C4-2B (cell line): ENCODE measurements around the gene GTF3C5.

Experiments used
- ZFX ChIP-seq: fragments of 450-650 bp; IDR thresholded peaks from 2 replicates; pipeline ENCODE4 v1.6.1; 2017
- TF ChIP-seq, protein P1 (sequence below): fragments of 450-650 bp; conservative IDR thresholded peaks from 2 replicates; pipeline ENCODE4 v1.5.1; 2017; ENCODE audit warnings: mild to moderate bottlenecking

DNA sequence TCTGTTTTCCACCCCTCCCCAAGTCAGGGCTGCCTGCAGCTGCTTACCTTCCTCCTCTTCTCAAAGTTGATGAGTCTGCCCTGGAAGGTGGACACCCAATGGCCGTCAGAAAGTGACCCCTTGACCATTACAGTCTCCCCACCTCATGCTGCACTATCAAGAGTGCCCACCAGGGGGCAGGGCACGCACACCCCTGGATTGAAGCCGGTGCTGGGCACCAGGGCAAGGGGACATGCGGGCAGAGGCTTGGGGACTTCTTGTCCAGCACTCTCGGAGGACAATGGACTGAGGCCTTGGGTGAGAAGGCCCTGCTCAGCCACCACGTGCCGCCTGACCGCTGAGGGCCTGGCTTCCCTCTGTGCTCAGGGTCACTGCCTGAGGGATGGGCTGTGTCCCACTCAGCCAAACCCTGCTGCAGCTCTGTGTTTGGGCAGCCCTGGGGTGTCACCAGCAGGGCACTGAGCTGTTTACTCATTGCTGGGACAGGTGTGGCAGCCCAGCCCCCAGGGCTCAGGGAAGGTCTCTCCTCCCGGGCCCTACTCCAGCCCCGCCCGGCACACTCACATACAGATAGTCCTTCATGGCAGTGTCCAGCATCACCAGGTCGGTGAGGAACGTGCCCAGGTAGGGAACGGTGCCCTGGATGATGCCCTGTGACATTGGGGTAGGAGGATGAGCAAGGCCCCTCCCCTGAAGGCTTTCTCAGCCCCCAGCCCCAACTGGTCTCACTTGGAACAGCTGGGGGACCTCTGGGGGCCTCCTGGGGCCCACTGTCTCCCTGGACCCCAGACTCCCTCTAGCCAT is 72.6 kb downstream of the GTF3C5 start:
- TF ChIP-seq, protein P1, sequence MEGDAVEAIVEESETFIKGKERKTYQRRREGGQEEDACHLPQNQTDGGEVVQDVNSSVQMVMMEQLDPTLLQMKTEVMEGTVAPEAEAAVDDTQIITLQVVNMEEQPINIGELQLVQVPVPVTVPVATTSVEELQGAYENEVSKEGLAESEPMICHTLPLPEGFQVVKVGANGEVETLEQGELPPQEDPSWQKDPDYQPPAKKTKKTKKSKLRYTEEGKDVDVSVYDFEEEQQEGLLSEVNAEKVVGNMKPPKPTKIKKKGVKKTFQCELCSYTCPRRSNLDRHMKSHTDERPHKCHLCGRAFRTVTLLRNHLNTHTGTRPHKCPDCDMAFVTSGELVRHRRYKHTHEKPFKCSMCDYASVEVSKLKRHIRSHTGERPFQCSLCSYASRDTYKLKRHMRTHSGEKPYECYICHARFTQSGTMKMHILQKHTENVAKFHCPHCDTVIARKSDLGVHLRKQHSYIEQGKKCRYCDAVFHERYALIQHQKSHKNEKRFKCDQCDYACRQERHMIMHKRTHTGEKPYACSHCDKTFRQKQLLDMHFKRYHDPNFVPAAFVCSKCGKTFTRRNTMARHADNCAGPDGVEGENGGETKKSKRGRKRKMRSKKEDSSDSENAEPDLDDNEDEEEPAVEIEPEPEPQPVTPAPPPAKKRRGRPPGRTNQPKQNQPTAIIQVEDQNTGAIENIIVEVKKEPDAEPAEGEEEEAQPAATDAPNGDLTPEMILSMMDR = peak; percentile 95
- TF ChIP-seq ZFX = no peak
